ENCODE measurements around the gene CHRNA1. TPM values are rescaled to one million over a fixed set of nuclear protein-coding genes. Genes with fewer than 3 reads are reported as not detected.

CHRNA1 gene
- total RNA-seq, 1 experiment from 2014 or later, result not detected

DNA sequence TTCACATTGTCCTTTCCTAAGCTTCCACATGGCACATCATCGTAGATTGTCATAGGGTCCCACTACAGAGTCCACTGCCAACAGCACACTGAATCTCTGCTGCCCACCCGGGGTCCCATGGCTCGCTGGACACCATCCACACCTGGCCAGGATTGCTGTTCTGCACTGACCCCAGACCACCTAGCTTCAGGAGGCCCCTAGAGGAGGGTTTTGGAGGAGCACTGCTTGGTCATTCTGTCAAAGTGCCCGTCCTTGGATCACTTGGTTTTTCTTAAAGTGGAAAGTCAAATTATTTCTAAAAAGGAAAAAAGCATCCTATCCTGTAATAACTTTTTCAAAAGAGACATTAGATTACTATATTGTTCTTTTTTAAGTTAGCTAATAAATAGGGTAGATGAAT is 59.0 kb downstream of the CHRNA1 start:
- Histone ChIP-seq H2AFZ (ENCODE audit: low read length) (no peak overlapping the region), H3K27me3 (ENCODE audit: insufficient read depth, low read length) (no peaks in the 10 kb centered on the region), H3K18ac (ENCODE audit: insufficient read length, low read depth, low read length) (no peak overlapping the region), H3K4me2 (ENCODE audit: insufficient read depth, insufficient read length, low read length) (no peak overlapping the region), H2BK15ac (ENCODE audit: low read depth, low read length) (no peak overlapping the region), H4K8ac (replicated peaks; ENCODE audit: insufficient read length, low read depth, low read length) (no peak overlapping the region), H4K20me1 (ENCODE audit: control insufficient read depth, insufficient read depth, insufficient read length) (no peaks in the 10 kb centered on the region), H2BK120ac (ENCODE audit: low read depth, low read length, poor library complexity, severe bottlenecking) (no peak overlapping the region), H3K23me2 (ENCODE audit: insufficient read length, low read depth, low read length, poor library complexity, severe bottlenecking) (no peaks in the 10 kb centered on the region), H2AK5ac (ENCODE audit: insufficient read length, low read length) (no peak overlapping the region), H2BK12ac (ENCODE audit: insufficient read length, low read depth, low read length) (no peak overlapping the region), H3K14ac (ENCODE audit: insufficient read depth, low read length) (no peak overlapping the region), H2BK20ac (ENCODE audit: low read depth, low read length, poor library complexity, severe bottlenecking) (no peak overlapping the region), H3K56ac (ENCODE audit: insufficient read length, low read depth, low read length) (no peak overlapping the region), H3K79me1 (ENCODE audit: insufficient read depth, low read depth, low read length, poor library complexity, severe bottlenecking) (no peaks in the 10 kb centered on the region), H3T11ph (ENCODE audit: low read length) (no peak overlapping the region), H4K91ac (ENCODE audit: insufficient read length, low read depth, low read length) (no peak overlapping the region), H4K5ac (ENCODE audit: insufficient read length, low read depth, low read length) (no peak overlapping the region), H3K79me2 (ENCODE audit: insufficient read depth, low read length) (no peaks in the 10 kb centered on the region), H3K27ac (ENCODE audit: insufficient read length, low read depth, low read length) (no peak overlapping the region), H3K9ac (ENCODE audit: extremely low read depth, insufficient read length, low read length) (no peak overlapping the region), H3K23ac (ENCODE audit: insufficient read length, low read depth, low read length) (no peak overlapping the region), H3K9me3 (ENCODE audit: control insufficient read depth, low read depth, low read length) (no peaks in the 10 kb centered on the region), H3K4me1 (ENCODE audit: insufficient read depth, low read length) (no peaks in the 10 kb centered on the region), H2BK5ac (ENCODE audit: insufficient read length, low read length) (no peak overlapping the region), H3K4ac (ENCODE audit: low read depth, low read length) (no peak overlapping the region)
- no peaks in the 10 kb centered on the region for H3K27me3 Mint-ChIP-seq (ENCODE audit: low read depth)
- no CpG with 5 or more reads among the region's 4 CpGs for WGBS (ENCODE audit: extremely low coverage, insufficient read length, low lambda C conversion rate)
- no peaks in the 10 kb centered on the region for H3K36me3 Mint-ChIP-seq (ENCODE audit: insufficient read depth in 1 of 3, low read depth in 3 of 3)
- no peak overlapping the region for H3K27ac Mint-ChIP-seq
- no peak overlapping the region for H3K4me3 Mint-ChIP-seq
- no peaks in the 10 kb centered on the region for H3K4me1 Mint-ChIP-seq
- TF ChIP-seq, protein P1, sequence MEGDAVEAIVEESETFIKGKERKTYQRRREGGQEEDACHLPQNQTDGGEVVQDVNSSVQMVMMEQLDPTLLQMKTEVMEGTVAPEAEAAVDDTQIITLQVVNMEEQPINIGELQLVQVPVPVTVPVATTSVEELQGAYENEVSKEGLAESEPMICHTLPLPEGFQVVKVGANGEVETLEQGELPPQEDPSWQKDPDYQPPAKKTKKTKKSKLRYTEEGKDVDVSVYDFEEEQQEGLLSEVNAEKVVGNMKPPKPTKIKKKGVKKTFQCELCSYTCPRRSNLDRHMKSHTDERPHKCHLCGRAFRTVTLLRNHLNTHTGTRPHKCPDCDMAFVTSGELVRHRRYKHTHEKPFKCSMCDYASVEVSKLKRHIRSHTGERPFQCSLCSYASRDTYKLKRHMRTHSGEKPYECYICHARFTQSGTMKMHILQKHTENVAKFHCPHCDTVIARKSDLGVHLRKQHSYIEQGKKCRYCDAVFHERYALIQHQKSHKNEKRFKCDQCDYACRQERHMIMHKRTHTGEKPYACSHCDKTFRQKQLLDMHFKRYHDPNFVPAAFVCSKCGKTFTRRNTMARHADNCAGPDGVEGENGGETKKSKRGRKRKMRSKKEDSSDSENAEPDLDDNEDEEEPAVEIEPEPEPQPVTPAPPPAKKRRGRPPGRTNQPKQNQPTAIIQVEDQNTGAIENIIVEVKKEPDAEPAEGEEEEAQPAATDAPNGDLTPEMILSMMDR (conservative IDR thresholded peaks at IDR 0.05), result peak; percentile 43; the same call in 2 of the 3 replicates
- H3K9me3 Mint-ChIP-seq, result no peaks in the 10 kb centered on the region; a peak in 1 of 5 replicates
- DNase-seq, result no peak

Measured in H9 (cell line).